CD14-positive monocyte (primary cell): Measurements from ENCODE around the gene CRYBG1. TPM values are rescaled to one million over a fixed set of nuclear protein-coding genes. Genes with fewer than 3 reads are reported as not detected.

Source experiments
- DNase-seq, 3 donors: peaks; one replicate each; pipeline ENCODE4 v3.0.0-alpha.2; 2011 to 2022
- H2AFZ ChIP-seq: 2 replicates; pipeline ENCODE4 v1.6.0; 2012; ENCODE audit warnings: mild to moderate bottlenecking, low read depth, low read length, inconsistent platforms; ENCODE audit not compliant: insufficient read depth, poor library complexity, severe bottlenecking
- H3K27ac ChIP-seq, 2 donors: 1 replicate in 1 of 2; 2 replicates in 1 of 2; pipeline ENCODE4 v1.5.1; 2012 to 2013; ENCODE audit warnings: low read length in 2 of 2, control low read depth in 1 of 2, inconsistent platforms in 1 of 2, low read depth in 1 of 2, mild to moderate bottlenecking in 1 of 2
- H3K27me3 ChIP-seq, 2 donors: one replicate each; pipeline versions ENCODE4 v1.6.0 to v1.6.1; 2011 to 2013; ENCODE audit warnings: low read length in 2 of 2; ENCODE audit not compliant: control insufficient read depth in 2 of 2, insufficient read depth in 2 of 2
- H3K36me3 ChIP-seq, 2 donors: replicated peaks in 1 of 2; 1 replicate in 1 of 2; 2 replicates in 1 of 2; pipeline versions ENCODE4 v1.5.1 to v1.6.1; 2012 to 2013; ENCODE audit warnings: low read length in 2 of 2, control low read depth in 1 of 2, inconsistent platforms in 1 of 2, mild to moderate bottlenecking in 1 of 2; ENCODE audit not compliant: insufficient read depth in 2 of 2, control insufficient read depth in 1 of 2
- H3K4me1 ChIP-seq, 2 donors: 1 replicate in 1 of 2; 2 replicates in 1 of 2; pipeline versions ENCODE4 v1.5.1 to v1.6.1; 2012 to 2013; ENCODE audit warnings: low read length in 2 of 2, control low read depth in 1 of 2, inconsistent platforms in 1 of 2, mild to moderate bottlenecking in 1 of 2, moderate library complexity in 1 of 2; ENCODE audit not compliant: insufficient read depth in 2 of 2, control insufficient read depth in 1 of 2
- H3K4me2 ChIP-seq: replicated peaks from 2 replicates; pipeline ENCODE3; 2012; ENCODE audit warnings: low read length, moderate library complexity, mild to moderate bottlenecking; ENCODE audit not compliant: poor library complexity, severe bottlenecking; ENCODE audit errors: extremely low read depth
- H3K4me3 ChIP-seq, 3 experiments: fragments of 200-600 bp in 1 of 3; sonication (generic) in 1 of 3; replicated peaks in 1 of 3; 1 replicate in 2 of 3; 2 replicates in 1 of 3; pipeline ENCODE4 v1.5.1; 2011 to 2013; ENCODE audit warnings: low read length in 3 of 3, mild to moderate bottlenecking in 3 of 3, control low read depth in 2 of 3, low read depth in 2 of 3, inconsistent platforms in 1 of 3, moderate library complexity in 1 of 3
- H3K79me2 ChIP-seq: 2 replicates; pipeline ENCODE4 v1.6.0; 2012; ENCODE audit warnings: mild to moderate bottlenecking, control low read depth, inconsistent platforms, low read length, moderate library complexity; ENCODE audit not compliant: insufficient read depth
- H3K9ac ChIP-seq: 2 replicates; pipeline ENCODE4 v1.6.0; 2017; ENCODE audit warnings: low read length, mild to moderate bottlenecking; ENCODE audit not compliant: insufficient read depth, poor library complexity, severe bottlenecking
- H3K9me3 ChIP-seq, 2 donors: replicated peaks in 1 of 2; 1 replicate in 1 of 2; 2 replicates in 1 of 2; pipeline versions ENCODE4 v1.5.1 to v1.6.1; 2012 to 2013; ENCODE audit warnings: low read length in 2 of 2, control low read depth in 1 of 2; ENCODE audit not compliant: control insufficient read depth in 1 of 2, insufficient read depth in 1 of 2
- H4K20me1 ChIP-seq: 2 replicates; pipeline ENCODE4 v1.6.0; 2012; ENCODE audit warnings: mild to moderate bottlenecking, low read length, control low read depth, moderate library complexity; ENCODE audit not compliant: insufficient read depth
- H3K27ac Mint-ChIP-seq, 7 donors: one replicate each; pipeline ENCODE4 v1.8.0; 2020; ENCODE audit warnings: mild to moderate bottlenecking in 7 of 7, mixed read lengths in 7 of 7, moderate library complexity in 6 of 7, inconsistent platforms in 2 of 7
- H3K27me3 Mint-ChIP-seq, 3 donors: one replicate each; pipeline ENCODE4 v1.8.0; 2021 to 2022; ENCODE audit warnings: low read depth in 3 of 3, mild to moderate bottlenecking in 3 of 3, mixed read lengths in 3 of 3, moderate library complexity in 3 of 3, inconsistent platforms in 1 of 3
- H3K36me3 Mint-ChIP-seq, 2 donors: one replicate each; pipeline ENCODE4 v1.8.0; 2020; ENCODE audit warnings: mixed read lengths in 2 of 2, inconsistent platforms in 1 of 2, mild to moderate bottlenecking in 1 of 2
- H3K4me1 Mint-ChIP-seq: one replicate; pipeline ENCODE4 v1.8.0; 2020; ENCODE audit warnings: mild to moderate bottlenecking, mixed read lengths
- H3K4me3 Mint-ChIP-seq, 2 donors: one replicate each; pipeline ENCODE4 v1.8.0; 2020; ENCODE audit warnings: mild to moderate bottlenecking in 2 of 2, mixed read lengths in 2 of 2, moderate library complexity in 1 of 2
- H3K9me3 Mint-ChIP-seq, 7 donors: one replicate each; pipeline ENCODE4 v1.8.0; 2020 to 2022; ENCODE audit warnings: mixed read lengths in 7 of 7, mild to moderate bottlenecking in 6 of 7, moderate library complexity in 6 of 7, inconsistent platforms in 2 of 7
- CTCF ChIP-seq: fragments of 200-600 bp; IDR thresholded peaks from one replicate; pipeline ENCODE4 v1.8.0; 2022; ENCODE audit warnings: antibody characterized with exemption, mild to moderate bottlenecking
- WGBS: methylation state at CpG from one replicate; pipeline ENCODE4 v1.1.5; 2013; ENCODE audit warnings: missing lambda C conversion rate; ENCODE audit not compliant: insufficient coverage; 5-methylcytosine and 5-hydroxymethylcytosine counted together
- intact Hi-C, 2 donors: fragments of 100-400 bp; cut with micrococcal nuclease; formaldehyde crosslinking; loops; one replicate each; pipeline versions ENCODE4 v1.15.0 to v1.15.1; 2023
- polyA plus RNA-seq, 3 donors: library from polyadenylated mRNA; depleted of rRNA in 1 of 3; unstranded in 2 of 3; stranded (reverse) in 1 of 3; fragments of 300-500 nt in 2 of 3; fragments of >200 nt in 1 of 3; fragmentation: Illumina TruSeq in 2 of 3; gene quantifications; 1 replicate in 2 of 3; 2 replicates in 1 of 3; pipeline ENCODE4 v1.2.3, GENCODE V29; 2012 to 2021

CRYBG1 gene
- polyA plus RNA-seq, 3 donors, result 7.9 to 11.9 (median 11.1) TPM

GRCh38 chr6:106518748-106519147 is 158.2 kb downstream of the CRYBG1 start:
- Histone ChIP-seq H3K4me2 (peak overlapping the region; percentile 80), H3K79me2 (peaks cover 86% of the 10 kb centered on the region), H3K9ac (peak overlapping the region; percentile 74), H3K4me1 (peaks cover 93 to 99% of the 10 kb centered on the region in 2 donors), H3K4me3 (peak overlapping the region in 1 of 3 experiments; percentile 65), H3K27ac (peak overlapping the region; percentile 96 to 100), H4K20me1 (no peaks in the 10 kb centered on the region), H3K27me3 (no peaks in the 10 kb centered on the region), H2AFZ (no peak overlapping the region), H3K9me3 (no peaks in the 10 kb centered on the region), H3K36me3 (no peaks in the 10 kb centered on the region)
- H3K9me3 Mint-ChIP-seq, result no peaks in the 10 kb centered on the region
- intact Hi-C loops, result loop anchor here in 1 of 2 donors (10.0 kb wide), 1 partner anchor 644 kb away; no protein-coding TSS in a partner anchor
- H3K4me3 Mint-ChIP-seq, result peak overlapping the region; percentile 73 to 94
- no peak for TF ChIP-seq CTCF
- H3K27ac Mint-ChIP-seq, result peak overlapping the region; percentile 97 to 100 (median 100)
- no peak for DNase-seq
- H3K27me3 Mint-ChIP-seq, result peaks cover 0 to 2% (median 1%) of the 10 kb centered on the region in 3 donors
- WGBS, result no CpG with 5 or more reads among the region's 3 CpGs
- H3K36me3 Mint-ChIP-seq, result peaks cover 6 to 11% of the 10 kb centered on the region in 2 donors
- peaks cover 91% of the 10 kb centered on the region for H3K4me1 Mint-ChIP-seq

DNA sequence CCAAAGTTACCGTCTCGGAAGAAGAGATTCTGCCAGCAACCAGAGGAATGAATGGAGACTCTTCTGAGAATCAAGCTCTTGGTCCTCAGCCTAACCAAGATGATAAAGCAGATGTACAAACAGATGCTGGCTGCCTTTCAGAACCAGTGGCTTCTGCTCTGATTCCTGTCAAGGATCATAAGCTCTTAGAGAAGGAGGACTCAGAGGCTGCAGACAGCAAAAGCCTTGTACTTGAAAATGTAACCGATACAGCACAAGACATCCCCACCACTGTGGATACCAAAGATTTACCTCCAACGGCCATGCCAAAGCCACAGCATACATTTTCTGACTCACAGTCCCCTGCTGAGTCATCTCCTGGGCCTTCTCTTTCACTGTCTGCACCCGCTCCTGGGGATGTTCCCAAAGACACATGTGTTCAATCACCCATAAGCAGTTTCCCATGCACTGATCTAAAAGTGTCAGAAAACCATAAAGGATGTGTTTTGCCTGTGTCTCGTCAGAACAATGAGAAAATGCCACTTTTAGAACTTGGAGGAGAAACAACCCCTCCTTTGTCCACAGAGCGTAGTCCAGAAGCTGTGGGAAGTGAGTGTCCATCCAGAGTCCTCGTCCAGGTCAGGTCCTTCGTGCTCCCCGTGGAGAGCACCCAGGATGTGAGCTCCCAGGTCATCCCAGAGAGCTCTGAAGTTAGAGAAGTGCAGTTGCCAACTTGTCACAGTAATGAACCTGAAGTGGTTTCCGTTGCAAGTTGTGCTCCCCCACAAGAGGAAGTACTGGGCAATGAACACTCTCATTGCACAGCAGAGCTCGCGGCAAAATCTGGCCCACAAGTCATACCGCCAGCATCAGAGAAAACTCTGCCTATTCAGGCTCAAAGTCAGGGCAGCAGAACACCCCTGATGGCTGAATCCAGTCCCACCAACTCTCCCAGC is 159.2 kb downstream of the CRYBG1 start:
- H3K36me3 Mint-ChIP-seq, result peaks cover 6 to 11% of the 10 kb centered on the region in 2 donors
- peak overlapping the region; percentile 97 to 100 (median 100) for H3K27ac Mint-ChIP-seq
- no peaks in the 10 kb centered on the region for H3K36me3 ChIP-seq
- intact Hi-C loops, result loop anchor here in 1 of 2 donors (10.0 kb wide), 1 partner anchor 645 kb away; no protein-coding TSS in a partner anchor
- peak overlapping the region; percentile 13 to 65 (median 55) for H3K4me3 ChIP-seq
- H3K27me3 ChIP-seq, result no peaks in the 10 kb centered on the region
- H3K9me3 Mint-ChIP-seq, result no peaks in the 10 kb centered on the region
- H4K20me1 ChIP-seq, result no peaks in the 10 kb centered on the region
- H3K27ac ChIP-seq, result peak overlapping the region; percentile 96 to 100
- H3K9me3 ChIP-seq, result no peaks in the 10 kb centered on the region
- WGBS, result 0% methylated on average over 12 of the region's 14 CpGs
- H3K4me2 ChIP-seq, result peak overlapping the region; percentile 80
- H2AFZ ChIP-seq, result peak overlapping the region; percentile 35
- peaks cover 93 to 99% of the 10 kb centered on the region in 2 donors for H3K4me1 ChIP-seq
- H3K79me2 ChIP-seq, result peaks cover 86% of the 10 kb centered on the region
- peak overlapping the region; percentile 73 to 94 for H3K4me3 Mint-ChIP-seq
- peak overlapping the region; percentile 74 for H3K9ac ChIP-seq
- H3K4me1 Mint-ChIP-seq, result peaks cover 88% of the 10 kb centered on the region
- peaks cover 0 to 2% (median 1%) of the 10 kb centered on the region in 3 donors for H3K27me3 Mint-ChIP-seq
- DNase-seq, result peak; percentile 89 to 94 (median 89)
- no peak for TF ChIP-seq CTCF
